Dendritic cell treated with granulocyte-macrophage colony-stimulating factor and Interleukin-4, amounts not matched to agents 40 ng/mL and 50 ng/mL, for 4 days (primary cell): ENCODE data around the gene PSD4.

Source experiments
- H3K27ac Mint-ChIP-seq: one replicate; pipeline ENCODE4 v1.8.0; 2022; ENCODE audit warnings: mild to moderate bottlenecking, mixed read lengths
- H3K27me3 Mint-ChIP-seq: one replicate; pipeline ENCODE4 v1.8.0; 2022; ENCODE audit warnings: mild to moderate bottlenecking, mixed read lengths
- H3K36me3 Mint-ChIP-seq: one replicate; pipeline ENCODE4 v1.8.0; 2022; ENCODE audit warnings: low read depth, mixed read lengths
- H3K4me1 Mint-ChIP-seq: one replicate; pipeline ENCODE4 v1.8.0; 2022; ENCODE audit warnings: low read depth, mixed read lengths
- H3K4me3 Mint-ChIP-seq: one replicate; pipeline ENCODE4 v1.8.0; 2022; ENCODE audit warnings: mild to moderate bottlenecking, moderate library complexity, mixed read lengths
- H3K9me3 Mint-ChIP-seq: one replicate; pipeline ENCODE4 v1.8.0; 2022; ENCODE audit warnings: mixed read lengths
- intact Hi-C: fragments of 100-400 bp; cut with micrococcal nuclease; formaldehyde crosslinking; loops from one replicate; pipeline ENCODE4 v1.15.0; 2022

PSD4 gene

DNA sequence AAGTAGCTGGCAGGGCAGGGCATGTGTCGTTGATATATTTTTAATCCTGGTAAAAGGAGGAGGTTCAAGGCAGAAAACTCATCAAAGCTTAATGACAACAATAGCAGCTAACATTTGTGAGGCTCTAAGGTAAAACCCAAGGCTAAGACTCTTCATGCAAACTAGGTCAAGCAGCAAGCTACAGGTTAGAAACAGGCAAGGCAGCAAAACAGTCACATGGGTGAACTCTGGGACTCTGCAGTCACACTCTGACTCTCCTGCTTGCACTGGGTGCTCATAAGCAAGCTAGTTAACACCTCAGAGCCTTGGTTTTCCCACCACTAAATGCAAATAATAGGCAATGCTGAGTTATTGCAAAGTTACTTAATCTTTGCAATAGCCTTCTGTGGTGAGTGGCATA is 38.5 kb upstream of the PSD4 start:
- Mint-ChIP-seq H3K9me3 (no peaks in the 10 kb centered on the region), H3K4me3 (no peak overlapping the region), H3K36me3 (peaks cover 43% of the 10 kb centered on the region), H3K27me3 (no peaks in the 10 kb centered on the region), H3K27ac (peak overlapping the region; percentile 69), H3K4me1 (peaks cover 59% of the 10 kb centered on the region)
- intact Hi-C loops: loop anchor here (5.0 kb wide), 2 partner anchors 37 to 257 kb away; partner anchors contain the start of gene PSD4

DNA sequence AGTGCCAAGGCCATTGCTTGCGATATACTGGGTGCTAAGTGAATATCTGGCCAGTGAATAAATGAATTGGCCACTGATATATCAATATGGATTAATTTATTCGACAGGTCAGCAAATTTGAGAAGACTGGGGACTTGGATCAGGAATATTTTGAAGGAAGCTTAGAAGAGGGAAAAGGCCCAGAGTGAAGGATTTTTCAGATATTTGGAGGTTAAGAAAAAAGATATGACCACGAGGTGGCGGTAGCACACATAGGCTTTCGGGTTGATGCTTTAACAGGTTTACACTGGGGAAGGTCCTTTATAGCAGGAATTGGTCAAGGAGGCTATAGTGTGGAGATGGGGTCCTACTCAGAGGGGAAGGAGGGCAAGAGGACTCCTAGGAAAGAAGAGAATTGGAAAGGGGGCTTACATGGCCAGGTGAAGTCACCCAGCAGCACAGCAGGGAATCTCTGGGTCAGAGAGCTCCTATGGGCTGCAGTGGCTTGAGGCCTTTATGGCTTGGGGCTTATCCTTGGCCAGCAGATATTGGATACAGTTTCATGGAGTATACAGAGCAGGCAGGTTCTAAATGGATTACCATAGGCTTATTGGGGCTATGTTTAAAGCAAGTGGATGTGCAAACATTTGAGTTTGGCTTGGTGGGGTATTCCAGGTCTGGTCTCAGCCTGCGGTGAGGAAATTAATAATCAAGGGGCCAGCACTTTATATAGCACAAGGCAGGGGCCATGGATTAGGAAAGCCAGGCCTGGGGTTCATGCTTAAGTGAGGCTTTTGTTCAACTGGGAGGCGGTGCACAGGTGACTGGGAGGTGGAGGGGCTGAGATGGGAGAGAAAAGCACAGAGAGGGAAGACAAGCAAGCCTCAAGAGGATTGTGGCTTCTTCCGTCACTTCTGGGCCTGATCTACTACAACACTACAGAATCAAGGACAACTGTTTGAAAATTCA is 36.7 kb upstream of the PSD4 start:
- Mint-ChIP-seq H3K27ac (peak overlapping the region; percentile 9), H3K4me3 (no peak overlapping the region), H3K36me3 (peaks cover 25% of the 10 kb centered on the region), H3K4me1 (peaks cover 44% of the 10 kb centered on the region), H3K9me3 (no peaks in the 10 kb centered on the region), H3K27me3 (no peaks in the 10 kb centered on the region)
- intact Hi-C loops: loop anchor here (1.0 to 5.0 kb wide), 4 partner anchors 35 to 255 kb away; partner anchors contain the start of gene PSD4

GRCh38 chr2:113137827-113138226 is 35.9 kb upstream of the PSD4 start:
- H3K9me3 Mint-ChIP-seq: no peaks in the 10 kb centered on the region
- H3K27ac Mint-ChIP-seq: no peak overlapping the region
- H3K27me3 Mint-ChIP-seq: no peaks in the 10 kb centered on the region
- H3K4me1 Mint-ChIP-seq: peaks cover 39% of the 10 kb centered on the region
- no peak overlapping the region for H3K4me3 Mint-ChIP-seq
- intact Hi-C loops: loop anchor here (1.0 to 5.0 kb wide), 5 partner anchors 34 to 254 kb away; partner anchors contain the start of gene PSD4
- peaks cover 17% of the 10 kb centered on the region for H3K36me3 Mint-ChIP-seq

- Mint-ChIP-seq H3K27ac (no peak overlapping the region), H3K4me3 (no peak overlapping the region), H3K27me3 (no peaks in the 10 kb centered on the region), H3K9me3 (no peaks in the 10 kb centered on the region), H3K4me1 (peaks cover 31% of the 10 kb centered on the region), H3K36me3 (peaks cover 9% of the 10 kb centered on the region)
- intact Hi-C loops: loop anchor here (1.0 to 5.0 kb wide), 3 partner anchors 34 to 254 kb away; partner anchors contain the start of gene PSD4
These were observed 35.1 kb upstream of the PSD4 start for GRCh38 chr2:113138428-113139322.

DNA sequence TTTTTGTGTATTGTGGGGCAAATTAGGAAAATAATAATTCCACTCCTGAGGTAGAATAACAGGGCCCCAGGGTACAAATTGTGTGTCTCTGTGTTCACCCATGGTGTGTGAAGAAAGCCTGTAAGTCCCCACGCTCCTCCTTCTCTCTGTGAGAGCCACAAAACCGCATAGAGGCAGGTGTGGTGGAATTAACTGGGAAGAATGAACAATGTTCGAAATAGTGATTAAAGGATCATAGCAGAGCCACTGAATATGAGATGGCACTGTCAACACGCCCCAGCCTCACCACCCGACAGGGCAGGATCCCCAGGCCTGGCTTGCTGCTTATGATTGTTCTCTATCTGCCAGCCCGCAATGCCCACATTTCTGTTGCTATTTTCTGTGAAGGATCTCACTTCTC is 32.3 kb upstream of the PSD4 start:
- Mint-ChIP-seq H3K27ac (no peak overlapping the region), H3K4me3 (no peak overlapping the region), H3K9me3 (no peaks in the 10 kb centered on the region), H3K36me3 (no peaks in the 10 kb centered on the region), H3K27me3 (no peaks in the 10 kb centered on the region), H3K4me1 (peaks cover 9% of the 10 kb centered on the region)
- intact Hi-C loops: no loop called here

DNA sequence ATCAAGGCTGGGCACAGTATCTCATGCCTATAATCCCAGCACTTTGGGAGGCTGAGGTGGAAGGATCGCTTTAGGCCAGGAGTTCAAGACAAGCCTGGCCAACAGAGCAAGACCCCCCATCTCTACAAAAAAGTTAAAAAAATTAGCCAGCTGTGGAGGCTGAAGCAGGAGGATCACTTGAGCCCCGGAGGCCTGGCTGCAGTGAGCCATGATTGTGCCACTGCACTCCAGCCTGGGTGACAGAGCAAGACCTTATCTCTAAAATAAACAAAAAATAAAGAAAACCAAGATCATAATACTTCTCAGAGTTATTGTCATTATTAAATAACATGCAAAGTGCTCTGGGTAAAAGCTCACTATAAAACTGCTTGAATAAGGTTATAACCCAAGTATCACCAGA is 31.5 kb upstream of the PSD4 start:
- Mint-ChIP-seq H3K36me3 (no peaks in the 10 kb centered on the region), H3K27me3 (no peaks in the 10 kb centered on the region), H3K4me3 (no peak overlapping the region), H3K4me1 (peaks cover 1% of the 10 kb centered on the region), H3K27ac (no peak overlapping the region), H3K9me3 (no peaks in the 10 kb centered on the region)
- intact Hi-C loops: no loop called here

DNA sequence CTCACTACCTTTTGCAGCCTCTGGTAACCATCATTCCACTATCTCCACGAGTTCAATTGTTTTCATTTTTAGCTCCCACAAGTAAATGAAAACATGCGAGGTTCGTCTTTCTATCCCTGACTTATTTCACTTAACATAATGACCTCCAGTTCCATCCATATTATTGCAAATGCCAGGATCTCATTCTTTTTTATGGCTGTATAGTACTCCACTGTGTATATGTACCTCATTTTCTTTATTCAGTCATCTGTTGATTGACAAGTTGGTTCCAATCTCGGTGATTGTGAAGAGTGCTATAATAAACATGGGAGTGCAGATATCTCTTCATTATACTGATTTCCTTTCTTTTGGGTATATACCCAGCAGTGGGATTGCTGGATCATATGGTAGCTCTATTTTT is 29.5 kb upstream of the PSD4 start:
- no peaks in the 10 kb centered on the region for H3K4me1 Mint-ChIP-seq
- no peak overlapping the region for H3K27ac Mint-ChIP-seq
- no peak overlapping the region for H3K4me3 Mint-ChIP-seq
- H3K36me3 Mint-ChIP-seq: no peaks in the 10 kb centered on the region
- H3K27me3 Mint-ChIP-seq: no peaks in the 10 kb centered on the region
- H3K9me3 Mint-ChIP-seq: no peaks in the 10 kb centered on the region
- intact Hi-C loops: no loop called here

DNA sequence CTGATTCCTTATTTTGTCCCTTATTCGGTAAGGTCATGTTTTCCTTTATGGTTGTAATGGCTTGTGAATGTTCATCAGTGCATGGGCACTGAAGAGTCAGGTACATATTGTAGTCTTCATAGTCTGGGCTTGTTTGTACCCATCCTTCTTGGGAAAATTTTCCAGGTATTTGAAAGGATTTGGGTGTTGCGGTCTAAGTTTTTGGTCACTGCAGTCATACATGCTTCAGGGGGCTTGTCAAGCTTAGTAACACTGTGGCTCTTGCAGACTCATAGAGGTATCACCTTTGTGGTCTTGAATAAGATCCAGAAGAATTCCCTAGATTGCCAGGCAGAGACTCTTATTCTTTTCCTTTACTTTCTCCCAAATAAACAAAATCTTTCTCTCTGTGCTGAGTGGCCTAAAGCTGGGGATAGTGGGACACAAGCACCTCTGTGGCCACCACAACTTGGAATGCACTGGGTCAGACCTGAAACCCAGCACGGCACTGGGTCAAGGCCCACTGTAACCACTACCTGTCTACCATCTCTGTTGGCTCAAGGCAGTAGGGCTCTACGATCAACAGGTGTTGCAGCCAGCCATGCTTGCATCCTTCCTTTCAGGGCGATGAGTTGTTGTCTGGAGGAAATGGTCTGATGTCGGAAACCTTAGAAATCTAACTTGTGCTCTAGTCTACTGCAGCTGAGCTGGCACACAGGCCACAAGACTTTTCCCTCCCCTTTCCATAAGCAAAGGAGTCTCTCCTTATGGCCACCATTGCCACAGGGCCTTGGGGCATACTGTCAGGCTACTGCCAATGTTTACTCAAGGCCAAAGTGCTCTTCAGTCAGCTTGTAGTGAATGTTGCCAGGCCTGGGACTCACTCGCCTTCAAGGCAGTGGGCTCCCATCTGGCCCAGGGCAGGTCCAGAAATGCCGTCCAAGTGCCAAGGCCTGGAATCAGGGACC is 24.9 kb upstream of the PSD4 start:
- H3K4me1 Mint-ChIP-seq: peaks cover 7% of the 10 kb centered on the region
- no peaks in the 10 kb centered on the region for H3K9me3 Mint-ChIP-seq
- H3K4me3 Mint-ChIP-seq: no peak overlapping the region
- intact Hi-C loops: no loop called here
- no peak overlapping the region for H3K27ac Mint-ChIP-seq
- no peaks in the 10 kb centered on the region for H3K36me3 Mint-ChIP-seq
- no peaks in the 10 kb centered on the region for H3K27me3 Mint-ChIP-seq

- Mint-ChIP-seq H3K4me1 (peaks cover 7% of the 10 kb centered on the region), H3K4me3 (no peak overlapping the region), H3K27me3 (no peaks in the 10 kb centered on the region), H3K36me3 (no peaks in the 10 kb centered on the region), H3K9me3 (no peaks in the 10 kb centered on the region), H3K27ac (no peak overlapping the region)
- intact Hi-C loops: no loop called here
These were observed 24.1 kb upstream of the PSD4 start for GRCh38 chr2:113149553-113150257.

GRCh38 chr2:113150258-113150601 is 23.5 kb upstream of the PSD4 start:
- H3K27me3 Mint-ChIP-seq: no peaks in the 10 kb centered on the region
- intact Hi-C loops: no loop called here
- H3K27ac Mint-ChIP-seq: no peak overlapping the region

GRCh38 chr2:113155331-113155730 is 18.4 kb upstream of the PSD4 start:
- Mint-ChIP-seq H3K4me3 (no peak overlapping the region), H3K27ac (no peak overlapping the region), H3K27me3 (peaks cover 22% of the 10 kb centered on the region), H3K36me3 (no peaks in the 10 kb centered on the region), H3K9me3 (no peaks in the 10 kb centered on the region), H3K4me1 (peaks cover 16% of the 10 kb centered on the region)
- intact Hi-C loops: no loop called here

More at GRCh38 chr2:113150258-113150601, 23.5 kb upstream of the PSD4 start:
- Mint-ChIP-seq H3K9me3 (no peaks in the 10 kb centered on the region), H3K4me1 (peaks cover 7% of the 10 kb centered on the region), H3K36me3 (no peaks in the 10 kb centered on the region), H3K4me3 (no peak overlapping the region)

GRCh38 chr2:113156278-113157117 is 17.3 kb upstream of the PSD4 start:
- Mint-ChIP-seq H3K9me3 (no peaks in the 10 kb centered on the region), H3K4me3 (peak overlapping the region; percentile 17), H3K36me3 (no peaks in the 10 kb centered on the region), H3K27ac (no peak overlapping the region), H3K4me1 (peaks cover 16% of the 10 kb centered on the region), H3K27me3 (peaks cover 22% of the 10 kb centered on the region)
- intact Hi-C loops: no loop called here
